ENCODE measurements around the gene PAM16. TPM values are rescaled to one million over a fixed set of nuclear protein-coding genes. Genes with fewer than 3 reads are reported as not detected.

Gene PAM16
- total RNA-seq, 1 experiment from 2014 or later = 104 TPM

GRCh38 chr16:4373909-4374742 is 23.0 kb upstream of the PAM16 start:
- Histone ChIP-seq H3K4me1 (ENCODE audit: control insufficient read depth, insufficient read depth, low read length) (peaks cover 78% of the 10 kb centered on the region), H3K27me3 (ENCODE audit: control insufficient read depth, insufficient read depth, low read length) (no peaks in the 10 kb centered on the region), H3K4me3 (ENCODE audit: low read depth in 2 of 2, low read length in 2 of 2) (peak overlapping the region; percentile 79 to 80), H3K27ac (ENCODE audit: low read length) (peak overlapping the region; percentile 83), H3K9me3 (ENCODE audit: control insufficient read depth, insufficient read depth, low read depth, low read length) (no peaks in the 10 kb centered on the region), H3K36me3 (ENCODE audit: control insufficient read depth, insufficient read depth, low read length) (no peaks in the 10 kb centered on the region)
- intact Hi-C loops (cut with micrococcal nuclease; ENCODE audit: unreplicated experiment) (no loop called here), in situ Hi-C loops (cut with HindIII; ENCODE audit: low pct_unique_long_range_greater_than_20kb, low sequenced_read_pairs) (no loop called here)
- POLR2A ChIA-PET = no interaction called here
- no peak for DNase-seq (ENCODE audit: low read depth, low spot score)
- peak; percentile 1; the same call in 1 of the 2 replicates for ATAC-seq
- CTCF ChIA-PET = interaction anchor here (0.6 to 1.6 kb wide), 3 partner anchors 10 to 29 kb away, joined by 5 to 10 read pairs (median 7); no protein-coding TSS in a partner anchor
- no TSS peak for BruUV-seq (replicated peaks)
- no peak for TF ChIP-seq SIN3A (IDR thresholded peaks at IDR 0.05; ENCODE audit: borderline replicate concordance, insufficient read depth, low read depth, low read length)
- TF ChIP-seq REST (IDR thresholded peaks at IDR 0.05; ENCODE audit: insufficient read depth in 1 of 2, low read depth in 2 of 2, low read length in 1 of 2) = no peak

GRCh38 chr16:4373356-4373908 is 22.3 kb upstream of the PAM16 start:
- no TSS peak for BruUV-seq (replicated peaks)
- in situ Hi-C loops (cut with HindIII; ENCODE audit: low pct_unique_long_range_greater_than_20kb, low sequenced_read_pairs) = no loop called here
- DNase-seq (ENCODE audit: low read depth, low spot score) = no peak
- intact Hi-C loops (cut with micrococcal nuclease; ENCODE audit: unreplicated experiment) = no loop called here
- H3K4me1 ChIP-seq (ENCODE audit: control insufficient read depth, insufficient read depth, low read length) = peaks cover 73% of the 10 kb centered on the region
- no peaks in the 10 kb centered on the region for H3K27me3 ChIP-seq (ENCODE audit: control insufficient read depth, insufficient read depth, low read length)
- peak; percentile 12; the same call in 1 of the 2 replicates for ATAC-seq
- no peaks in the 10 kb centered on the region for H3K36me3 ChIP-seq (ENCODE audit: control insufficient read depth, insufficient read depth, low read length)
- CTCF ChIA-PET = interaction anchor here (1.6 kb wide), 1 partner anchor 29 kb away, joined by 7 read pairs; no protein-coding TSS in a partner anchor
- POLR2A ChIA-PET = no interaction called here
- no peaks in the 10 kb centered on the region for H3K9me3 ChIP-seq (ENCODE audit: control insufficient read depth, insufficient read depth, low read depth, low read length)
- peak overlapping the region; percentile 79 to 80 for H3K4me3 ChIP-seq (ENCODE audit: low read depth in 2 of 2, low read length in 2 of 2)
- TF ChIP-seq SIN3A (IDR thresholded peaks at IDR 0.05; ENCODE audit: borderline replicate concordance, insufficient read depth, low read depth, low read length) (no peak; the same call in 1 of the 2 replicates), REST (IDR thresholded peaks at IDR 0.05; ENCODE audit: insufficient read depth in 1 of 2, low read depth in 2 of 2, low read length in 1 of 2) (no peak), CTCF (IDR thresholded peaks at IDR 0.05) (no peak)
- H3K27ac ChIP-seq (ENCODE audit: low read length) = peak overlapping the region; percentile 83

Data from Panc1 (cell line).